Measurements from ENCODE around the gene TMBIM4. TPM values are rescaled to one million over a fixed set of nuclear protein-coding genes. Genes with fewer than 3 reads are reported as not detected.

Gene TMBIM4
- total RNA-seq, 2 donors from 2014 or later, result 18.7 to 21.9 TPM

GRCh38 chr12:66191547-66192126, 21.8 kb upstream of the TMBIM4 start:
- H3K36me3 ChIP-seq (ENCODE audit: control insufficient read depth, insufficient read depth, low read length), result no peaks in the 10 kb centered on the region
- no peaks in the 10 kb centered on the region for H3K9me3 ChIP-seq (ENCODE audit: control insufficient read depth, low read length)
- H3K9ac ChIP-seq (ENCODE audit: extremely low read depth, low read length, poor library complexity, severe bottlenecking), result no peak overlapping the region
- no peaks in the 10 kb centered on the region for H3K4me1 ChIP-seq (ENCODE audit: control insufficient read depth, insufficient read depth, low read length)
- no peaks in the 10 kb centered on the region for H3K4me1 Mint-ChIP-seq
- peaks cover 50% of the 10 kb centered on the region for H3K27me3 Mint-ChIP-seq (ENCODE audit: insufficient read depth)
- TF ChIP-seq CTCF (conservative IDR thresholded peaks at IDR 0.05), result no peak
- no peak overlapping the region for H3K27ac ChIP-seq (ENCODE audit: low read depth, low read length)
- H3K9me3 Mint-ChIP-seq, result no peaks in the 10 kb centered on the region
- WGBS, 2 experiments (ENCODE audit: insufficient coverage in 1 of 2, insufficient read length in 1 of 2), result 91 to 95% methylated on average over 7 of the region's 7 CpGs
- H3K27ac Mint-ChIP-seq, result no peak overlapping the region
- H3K36me3 Mint-ChIP-seq (ENCODE audit: low read depth), result no peaks in the 10 kb centered on the region
- no peak overlapping the region for H3K4me3 ChIP-seq (ENCODE audit: low read length)
- peak; percentile 36 for DNase-seq
- no peak overlapping the region for H3K4me3 Mint-ChIP-seq
- peaks cover 53% of the 10 kb centered on the region for H3K27me3 ChIP-seq (ENCODE audit: control insufficient read depth, insufficient read depth, low read length, poor library complexity, severe bottlenecking)

- no peaks in the 10 kb centered on the region for H3K36me3 ChIP-seq (ENCODE audit: control insufficient read depth, insufficient read depth, low read length)
- H3K4me3 Mint-ChIP-seq, result no peak overlapping the region
- H3K9ac ChIP-seq (ENCODE audit: extremely low read depth, low read length, poor library complexity, severe bottlenecking), result no peak overlapping the region
- peak; percentile 45 for DNase-seq
- no peaks in the 10 kb centered on the region for H3K36me3 Mint-ChIP-seq (ENCODE audit: low read depth)
- peaks cover 51% of the 10 kb centered on the region for H3K27me3 Mint-ChIP-seq (ENCODE audit: insufficient read depth)
- no peaks in the 10 kb centered on the region for H3K9me3 ChIP-seq (ENCODE audit: control insufficient read depth, low read length)
- H3K9me3 Mint-ChIP-seq, result no peaks in the 10 kb centered on the region
- no peak overlapping the region for H3K4me3 ChIP-seq (ENCODE audit: low read length)
- H3K27me3 ChIP-seq (ENCODE audit: control insufficient read depth, insufficient read depth, low read length, poor library complexity, severe bottlenecking), result peaks cover 53% of the 10 kb centered on the region
- no peak overlapping the region for H3K27ac ChIP-seq (ENCODE audit: low read depth, low read length)
- no peak for TF ChIP-seq CTCF (conservative IDR thresholded peaks at IDR 0.05)
- WGBS, 2 experiments (ENCODE audit: insufficient coverage in 1 of 2, insufficient read length in 1 of 2), result 86 to 90% methylated on average over 1 of the region's 1 CpG
- H3K4me1 ChIP-seq (ENCODE audit: control insufficient read depth, insufficient read depth, low read length), result no peaks in the 10 kb centered on the region
- no peak overlapping the region for H3K27ac Mint-ChIP-seq
- no peaks in the 10 kb centered on the region for H3K4me1 Mint-ChIP-seq
Observed at GRCh38 chr12:66190519-66191370, 20.9 kb upstream of the TMBIM4 start.

- Mint-ChIP-seq H3K4me1 (no peaks in the 10 kb centered on the region), H3K36me3 (ENCODE audit: low read depth) (no peaks in the 10 kb centered on the region), H3K27ac (no peak overlapping the region), H3K9me3 (no peaks in the 10 kb centered on the region), H3K27me3 (ENCODE audit: insufficient read depth) (peaks cover 51% of the 10 kb centered on the region), H3K4me3 (peak overlapping the region; percentile 44)
- Histone ChIP-seq H3K4me1 (ENCODE audit: control insufficient read depth, insufficient read depth, low read length) (no peaks in the 10 kb centered on the region), H3K9me3 (ENCODE audit: control insufficient read depth, low read length) (no peaks in the 10 kb centered on the region), H3K9ac (ENCODE audit: extremely low read depth, low read length, poor library complexity, severe bottlenecking) (no peak overlapping the region), H3K36me3 (ENCODE audit: control insufficient read depth, insufficient read depth, low read length) (no peaks in the 10 kb centered on the region), H3K4me3 (ENCODE audit: low read length) (no peak overlapping the region), H3K27me3 (ENCODE audit: control insufficient read depth, insufficient read depth, low read length, poor library complexity, severe bottlenecking) (peaks cover 53% of the 10 kb centered on the region), H3K27ac (ENCODE audit: low read depth, low read length) (no peak overlapping the region)
- WGBS, 2 experiments (ENCODE audit: insufficient coverage in 1 of 2, insufficient read length in 1 of 2), result 86 to 87% methylated on average over 5 to 6 of the region's 6 CpGs
- TF ChIP-seq CTCF (conservative IDR thresholded peaks at IDR 0.05), result no peak
- no peak for DNase-seq
Observed at GRCh38 chr12:66189889-66190288, 20.1 kb upstream of the TMBIM4 start.

Measured in endodermal cell (in vitro differentiated cells).